HG03565 (cell line): ENCODE results near the gene TRAK2.

ENCODE experiments used
- ATAC-seq: cut with Tn5 transposase; IDR thresholded peaks from one replicate; pipeline ENCODE4 v1.9.1; 2021; ENCODE audit warnings: mild to moderate bottlenecking, moderate library complexity; ENCODE audit not compliant: unreplicated experiment

The TRAK2 gene

DNA sequence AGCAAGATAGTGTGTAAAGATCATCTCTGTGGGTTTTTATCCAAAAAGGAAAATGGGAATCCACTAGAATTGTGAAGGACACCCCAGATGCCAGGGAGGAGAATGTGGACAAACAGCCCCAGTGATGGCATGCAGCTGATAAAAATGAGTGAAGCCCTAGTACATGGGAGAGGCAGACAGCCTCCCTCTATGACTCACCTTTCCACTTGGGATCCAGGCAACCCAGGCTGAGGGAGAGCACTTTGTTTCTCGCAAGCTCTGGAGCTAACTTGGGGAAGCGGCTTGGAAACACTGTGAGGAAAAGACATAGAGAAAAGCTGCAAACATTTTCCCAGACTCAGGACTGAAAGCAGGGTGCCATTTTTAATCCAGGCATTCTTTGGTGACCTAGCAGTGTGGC lies 88.9 kb downstream of the TRAK2 start:
- no peak for ATAC-seq

DNA sequence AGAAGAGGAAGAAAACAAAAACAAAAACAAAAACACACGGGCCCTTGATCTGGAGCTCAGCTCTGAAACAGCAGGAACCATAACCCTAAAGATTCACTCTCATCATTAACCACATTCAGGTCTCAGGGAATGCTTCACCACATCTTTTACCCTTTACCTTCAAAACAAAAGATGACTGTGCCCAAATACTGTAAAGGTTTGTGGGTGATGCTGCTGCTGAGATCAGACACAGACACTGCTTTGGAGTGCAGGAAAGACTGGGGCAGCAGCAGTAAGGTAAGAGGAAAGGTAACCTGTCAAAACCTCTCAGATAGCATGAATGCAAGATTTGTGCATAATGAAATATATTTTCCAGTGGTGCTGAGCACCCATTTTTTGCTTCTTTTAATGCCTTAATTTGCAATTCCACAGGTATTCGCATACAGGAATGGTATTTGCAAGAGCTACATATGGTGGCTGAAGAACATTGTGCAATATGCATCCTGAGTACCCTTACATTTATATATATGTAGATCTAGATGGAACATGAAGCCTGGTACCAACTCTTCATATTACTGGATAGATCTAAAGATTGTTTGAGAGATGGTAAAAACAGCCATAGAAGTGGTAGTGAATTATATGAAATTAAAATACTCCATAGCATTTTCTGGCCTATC lies 90.1 kb downstream of the TRAK2 start:
- ATAC-seq: no peak

DNA sequence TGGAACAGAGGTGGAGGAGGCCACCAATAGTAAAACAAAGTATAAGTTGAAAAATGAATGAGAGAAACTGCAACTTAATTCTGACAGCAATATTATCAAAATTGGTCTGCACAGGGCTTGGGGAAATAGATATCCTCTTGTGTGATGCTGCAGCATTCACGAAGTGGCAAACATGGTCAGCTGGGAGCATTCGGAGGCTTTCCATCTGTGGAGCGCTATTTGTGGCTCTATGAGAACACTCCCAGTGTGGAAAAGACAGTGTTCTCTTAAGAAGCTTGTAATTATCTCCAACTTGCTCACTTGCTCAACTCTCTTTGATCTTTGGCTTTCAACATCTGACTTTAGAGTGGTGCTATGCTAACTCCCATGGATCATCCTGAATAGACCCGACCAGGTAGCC lies 91.0 kb downstream of the TRAK2 start:
- no peak for ATAC-seq

DNA sequence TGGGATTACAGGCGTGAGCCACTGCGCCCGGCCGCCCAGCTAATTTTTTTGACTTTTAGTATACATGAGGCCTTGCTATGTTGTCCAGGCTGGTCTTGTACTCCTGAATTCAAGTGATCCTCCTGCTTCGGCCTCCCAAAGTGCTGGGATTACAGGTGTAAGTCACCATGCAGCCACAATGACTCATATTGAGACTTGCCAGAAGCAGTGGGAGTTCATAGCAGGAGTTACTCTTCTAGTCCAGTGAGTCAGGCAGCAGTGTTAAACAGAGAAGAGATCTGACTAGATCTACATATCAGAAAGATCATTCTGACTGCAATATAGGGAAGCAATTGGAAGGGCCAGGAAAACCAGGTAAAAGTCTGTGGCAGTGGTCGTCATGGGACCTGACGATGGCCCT lies 92.6 kb downstream of the TRAK2 start:
- ATAC-seq: no peak

DNA sequence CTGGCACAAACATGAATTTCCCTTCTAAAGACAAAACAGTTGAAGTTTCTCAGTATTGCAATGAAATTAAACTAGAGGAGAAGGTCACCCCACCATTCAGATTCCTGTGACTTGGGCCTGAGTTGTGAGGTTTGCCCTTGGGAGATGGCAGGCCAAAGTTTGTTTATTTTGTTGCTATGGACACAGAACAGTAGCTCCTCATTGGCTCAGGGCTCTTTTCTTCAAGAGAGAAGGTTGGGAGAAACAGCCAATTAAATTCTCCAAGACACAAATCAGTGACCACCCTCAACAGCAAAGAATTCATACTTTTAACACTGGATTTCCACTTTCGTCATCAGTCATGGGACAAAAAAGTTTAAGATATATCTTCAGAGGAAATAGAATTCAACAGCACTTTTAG lies 94.0 kb downstream of the TRAK2 start, which contains the start of gene FLACC1:
Gene FLACC1, minus strand, starts transcription at position 125 of the 400 bp plus-strand sequence. CDS start 5,941 bp downstream, outside the sequence.
- ATAC-seq: no peak

DNA sequence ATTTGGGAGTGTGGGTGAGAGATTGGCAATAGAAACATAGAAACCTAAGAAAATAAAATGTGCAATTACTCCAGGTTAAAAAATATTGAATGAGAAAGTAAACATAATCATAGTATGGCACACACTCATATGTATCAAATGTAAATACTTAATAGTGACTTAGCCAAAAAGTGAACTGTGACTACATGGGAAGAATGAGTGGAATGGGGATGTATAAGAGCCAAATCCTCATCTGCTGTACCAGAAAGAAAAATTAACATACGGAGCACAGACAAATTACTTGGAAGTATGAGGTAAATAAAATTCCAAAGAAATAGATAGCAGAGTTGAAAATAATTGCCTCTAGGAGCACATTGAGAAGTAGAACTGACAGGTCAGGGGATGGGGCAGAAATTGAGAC lies 98.1 kb downstream of the TRAK2 start:
- no peak for ATAC-seq

DNA sequence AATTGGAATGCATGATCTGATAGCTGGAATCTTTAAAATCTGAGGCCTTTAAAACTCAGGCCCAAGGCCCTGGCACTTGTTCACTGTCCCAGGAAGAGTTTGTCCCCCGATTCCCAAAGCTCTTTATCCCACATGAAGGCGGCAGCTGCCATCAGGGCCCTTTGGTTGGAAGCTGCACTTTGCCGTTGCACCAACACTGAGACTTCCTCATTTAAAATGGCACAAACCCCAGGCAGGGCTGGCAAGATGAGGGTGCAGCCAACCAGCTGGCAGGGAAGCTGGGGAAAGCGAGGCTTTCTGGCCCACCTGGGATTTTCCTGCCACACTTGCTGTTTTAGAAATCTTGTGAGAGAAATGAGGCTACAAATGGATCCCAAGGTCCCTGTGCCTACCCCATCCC lies 100.4 kb downstream of the TRAK2 start:
- ATAC-seq: no peak

DNA sequence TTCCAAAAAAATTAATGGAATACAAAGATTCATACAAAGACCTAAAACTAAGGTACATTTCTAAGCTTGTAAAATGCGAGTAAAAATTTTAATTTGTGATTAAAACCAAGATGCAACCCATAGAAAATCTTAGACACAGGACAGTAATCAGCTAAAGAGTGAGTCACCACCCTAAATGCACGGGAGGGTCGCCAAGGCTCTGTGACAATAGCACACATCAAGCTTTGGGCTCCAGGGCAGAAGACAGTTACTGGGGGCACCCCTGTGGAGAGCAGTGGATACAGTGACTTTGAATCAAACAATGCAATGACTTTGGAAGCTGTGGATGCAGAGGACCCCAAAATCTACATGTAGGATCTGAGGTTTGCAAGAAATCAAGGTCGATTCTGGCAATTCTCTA lies 101.7 kb downstream of the TRAK2 start:
- no peak for ATAC-seq

DNA sequence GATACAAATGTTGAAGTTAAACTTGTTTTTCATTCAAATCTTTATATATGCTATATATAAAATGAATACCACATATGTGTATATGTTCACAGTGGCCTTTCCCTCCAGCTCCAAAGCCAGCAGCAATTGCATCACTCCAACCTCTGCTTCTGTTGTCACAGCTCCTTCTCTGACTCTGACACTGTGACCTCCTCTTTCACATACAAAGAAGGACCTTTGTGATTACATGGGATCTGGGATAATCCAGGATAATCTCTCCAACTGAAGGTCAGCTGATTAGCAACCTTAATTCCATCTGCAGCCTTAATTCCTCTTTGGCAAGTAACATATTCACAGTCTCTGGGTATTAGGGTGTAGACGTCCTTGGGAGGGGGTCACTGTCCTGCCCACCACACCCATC lies 102.5 kb downstream of the TRAK2 start:
- no peak for ATAC-seq

DNA sequence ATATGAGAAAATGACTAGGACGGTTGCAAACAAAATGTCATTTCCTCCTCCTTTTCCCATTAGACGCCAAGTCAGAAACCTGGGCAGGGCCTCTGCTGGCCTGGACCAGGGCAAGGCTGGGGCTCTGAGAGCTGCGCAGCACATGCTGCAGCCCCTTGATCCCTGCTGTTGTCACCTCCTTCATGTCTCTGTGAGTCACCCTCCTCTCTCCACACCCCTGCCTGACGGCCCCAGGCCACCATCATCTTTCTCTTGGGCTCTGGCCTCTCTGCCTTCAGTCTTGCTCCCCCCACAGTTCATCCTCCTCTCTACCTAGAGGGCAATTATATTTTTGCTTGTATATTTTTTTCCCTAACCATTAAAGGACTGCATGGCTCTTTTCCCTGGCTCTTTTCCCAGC lies 104.1 kb downstream of the TRAK2 start:
- no peak for ATAC-seq

DNA sequence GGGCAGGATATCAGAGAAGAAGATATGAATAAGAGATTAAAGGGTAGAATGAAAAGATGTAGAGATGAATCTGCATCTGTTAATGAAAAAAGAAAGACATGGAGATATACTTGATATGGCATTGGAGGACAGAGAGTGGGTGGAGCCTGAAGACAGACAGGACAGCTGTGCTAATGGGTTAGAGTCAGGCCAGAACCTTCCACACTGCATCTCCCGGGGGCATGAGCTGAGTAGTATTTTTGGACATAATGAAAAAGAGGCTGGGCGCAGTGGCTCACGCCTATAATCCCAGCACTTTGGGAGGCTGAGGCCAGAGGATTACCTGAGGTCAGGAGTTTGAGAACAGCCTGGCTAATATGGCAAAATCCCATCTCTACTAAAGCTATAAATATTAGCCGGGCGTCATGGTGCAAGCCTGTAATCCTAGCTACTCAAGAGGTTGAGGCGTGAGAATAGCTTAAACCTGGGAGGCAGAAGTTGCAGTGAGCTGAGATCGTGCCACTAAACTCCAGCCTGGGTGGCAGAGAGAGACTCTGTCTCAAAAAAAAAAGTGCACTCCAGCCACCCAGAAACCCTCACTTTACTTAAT lies 105.5 kb downstream of the TRAK2 start:
- no peak for ATAC-seq

DNA sequence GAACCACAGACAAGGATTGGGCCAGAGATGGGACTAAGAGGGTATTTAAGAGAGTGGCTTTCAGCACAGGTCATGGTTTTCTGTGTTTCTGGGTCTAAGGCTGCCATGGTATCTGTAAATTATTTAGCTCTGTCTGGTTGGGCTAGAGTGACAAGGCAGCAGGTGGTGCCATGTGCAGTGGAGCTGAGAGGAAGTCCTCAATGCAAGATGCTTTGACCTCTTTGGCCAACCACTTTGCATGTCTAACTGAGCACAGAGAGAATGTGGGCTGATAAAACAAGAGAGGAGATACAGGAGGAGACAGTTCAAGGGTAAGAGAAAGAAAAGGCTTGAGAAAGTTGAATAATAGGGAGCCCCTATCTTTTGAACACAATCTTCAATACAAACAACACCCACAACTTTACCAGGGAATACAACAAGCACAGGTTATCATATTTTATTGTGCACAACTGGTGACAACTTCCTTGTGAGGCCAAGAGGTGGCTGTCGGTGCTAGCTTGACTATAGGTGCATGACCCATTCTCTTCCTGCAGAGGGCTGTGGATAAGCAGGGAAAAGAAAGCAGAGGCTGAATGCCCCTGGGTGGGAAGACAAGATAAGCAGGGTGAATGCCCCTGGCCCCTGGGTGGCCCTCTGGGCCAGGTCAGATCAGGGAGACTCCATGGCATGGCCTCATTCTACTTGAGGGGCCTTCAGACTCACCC lies 106.4 kb downstream of the TRAK2 start:
- peak; percentile 65 for ATAC-seq

DNA sequence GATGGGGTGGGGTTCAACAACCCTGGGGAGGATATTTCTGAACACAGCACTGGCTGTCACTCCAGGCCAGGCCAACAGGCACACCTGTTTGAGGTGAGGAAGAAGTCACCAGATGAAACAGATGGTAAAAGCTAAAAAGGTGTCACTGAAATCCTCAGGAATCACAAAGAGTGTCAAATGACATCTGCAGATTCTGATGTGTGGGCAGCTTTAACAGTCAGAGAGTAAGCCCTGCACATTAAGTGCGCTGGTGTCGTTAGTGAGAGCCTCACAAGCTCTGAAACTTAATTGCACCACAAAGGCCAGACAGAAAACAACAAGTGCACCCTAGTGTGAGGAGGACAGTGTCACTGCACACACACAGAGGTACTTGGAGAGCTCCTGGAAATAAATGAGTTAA lies 107.7 kb downstream of the TRAK2 start:
- ATAC-seq: no peak

DNA sequence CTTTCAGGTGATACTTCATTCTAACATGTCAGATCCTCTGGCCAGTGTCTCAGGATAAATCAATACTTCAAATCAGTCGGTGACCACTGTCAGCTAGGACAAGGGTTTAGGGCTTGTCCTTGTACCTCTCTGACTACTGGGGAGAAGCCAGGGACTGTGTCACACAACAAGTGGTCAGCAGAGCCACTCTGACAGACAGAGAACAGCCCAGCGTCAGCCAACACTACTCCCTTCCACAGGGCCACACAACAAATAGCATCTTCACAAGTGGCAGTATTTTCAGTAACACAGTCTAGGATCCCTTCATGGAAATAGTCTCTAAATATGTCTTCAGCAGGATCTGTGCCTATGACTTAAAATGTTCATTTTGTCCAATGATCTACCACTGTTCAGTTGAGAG lies 108.3 kb downstream of the TRAK2 start:
- ATAC-seq: no peak

DNA sequence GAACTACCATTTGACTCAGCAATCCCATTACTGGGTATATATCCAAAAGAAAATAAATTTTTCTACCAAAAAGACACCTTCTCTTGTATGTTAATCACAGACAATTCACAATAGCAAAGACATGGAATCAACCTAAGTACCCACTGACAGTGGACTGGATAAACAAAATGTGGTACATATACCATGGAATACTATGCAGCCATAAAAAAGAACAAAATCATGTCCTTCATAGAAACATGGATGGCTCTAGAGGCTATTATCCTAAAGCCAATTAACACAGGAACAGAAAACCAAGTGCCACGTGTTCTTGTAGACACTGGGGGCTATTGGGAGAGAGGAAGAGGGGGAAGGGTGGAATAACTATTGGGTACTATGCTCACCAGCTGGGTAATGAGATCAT lies 121.8 kb downstream of the TRAK2 start:
- no peak for ATAC-seq

DNA sequence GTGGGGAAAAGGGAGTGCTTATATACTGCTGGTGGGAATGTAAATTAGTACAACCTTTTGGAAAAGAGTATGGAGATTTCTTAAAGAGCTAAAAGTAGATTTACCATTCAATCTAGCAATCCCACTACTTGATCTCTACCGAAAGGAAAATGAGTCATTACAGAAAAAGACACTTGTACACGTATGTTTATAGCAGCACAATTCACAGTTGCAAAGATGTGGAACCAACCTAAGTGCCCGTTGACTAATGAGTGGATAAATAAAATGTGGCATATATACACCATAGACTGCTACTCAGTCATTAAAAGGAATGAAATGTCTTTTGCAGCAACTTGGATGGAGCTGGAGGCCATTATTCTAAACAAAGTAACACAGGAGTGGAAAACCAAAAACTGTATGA lies 123.6 kb downstream of the TRAK2 start:
- ATAC-seq: no peak
